Inferior parietal cortex (tissue), 1 donor: ENCODE measurements around the gene GOLGA8A.
"Not testable (repeated sequence)": the region's sequence is repeated elsewhere in the genome, so short reads cannot be mapped to it uniquely, and the experiment has no call there.

ENCODE experiments used
- DNase-seq: peaks from one replicate; pipeline ENCODE4 v3.0.0-alpha.2; 2016; ENCODE audit errors: extremely low spot score

GOLGA8A gene, protein sequence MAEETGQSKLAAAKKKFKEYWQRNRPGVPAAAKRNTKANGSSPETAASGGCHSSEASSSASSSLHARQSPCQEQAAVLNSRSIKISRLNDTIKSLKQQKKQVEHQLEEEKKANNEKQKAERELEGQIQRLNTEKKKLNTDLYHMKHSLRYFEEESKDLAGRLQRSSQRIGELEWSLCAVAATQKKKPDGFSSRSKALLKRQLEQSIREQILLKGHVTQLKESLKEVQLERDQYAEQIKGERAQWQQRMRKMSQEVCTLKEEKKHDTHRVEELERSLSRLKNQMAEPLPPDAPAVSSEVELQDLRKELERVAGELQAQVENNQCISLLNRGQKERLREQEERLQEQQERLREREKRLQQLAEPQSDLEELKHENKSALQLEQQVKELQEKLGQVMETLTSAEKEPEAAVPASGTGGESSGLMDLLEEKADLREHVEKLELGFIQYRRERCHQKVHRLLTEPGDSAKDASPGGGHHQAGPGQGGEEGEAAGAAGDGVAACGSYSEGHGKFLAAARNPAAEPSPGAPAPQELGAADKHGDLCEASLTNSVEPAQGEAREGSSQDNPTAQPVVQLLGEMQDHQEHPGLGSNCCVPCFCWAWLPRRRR

DNA sequence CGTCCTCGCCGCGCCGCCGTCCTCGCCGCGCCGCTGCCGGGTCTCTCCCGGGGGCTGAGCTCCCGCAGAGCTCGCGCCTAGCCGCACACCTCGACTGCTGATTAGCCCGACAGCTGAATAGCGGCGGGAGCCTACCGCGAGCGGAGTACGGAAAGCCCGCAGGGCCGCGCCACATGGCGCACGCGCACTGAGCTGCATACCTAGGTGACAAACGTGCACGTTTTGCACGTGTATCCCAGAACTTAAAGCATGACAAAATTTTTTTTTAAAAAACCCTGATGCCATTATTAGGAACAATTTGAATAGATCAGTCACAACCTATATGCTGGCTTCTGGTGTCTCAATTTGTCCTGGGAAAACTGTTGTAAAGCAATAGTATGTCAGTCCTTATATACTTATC, at the start of gene GOLGA8A:
Gene GOLGA8A, minus strand, starts transcription at position 122 of the 400 bp plus-strand sequence. CDS start 48,117 bp downstream, outside the sequence.
- peak; percentile 79 for DNase-seq

DNA sequence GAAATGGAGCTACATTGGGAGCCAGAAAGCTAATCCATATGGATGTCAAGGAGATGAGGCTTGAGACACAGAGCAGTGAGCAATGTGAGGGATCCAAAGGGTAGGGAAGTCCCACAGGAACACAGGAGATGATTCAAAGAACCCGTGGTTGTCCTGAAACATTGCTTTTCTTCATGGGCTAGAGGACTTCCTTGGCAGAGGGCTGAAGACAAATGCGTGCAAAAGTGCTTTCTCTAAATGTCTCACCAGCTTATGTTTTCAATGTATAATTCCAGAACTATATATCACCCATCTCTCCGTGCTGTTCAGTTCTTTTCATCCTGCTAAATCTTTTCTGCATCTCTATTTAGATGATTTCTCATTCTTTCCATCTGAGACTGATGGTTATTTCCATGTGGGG, 46.0 kb upstream of the GOLGA8A start:
- no peak for DNase-seq

DNA sequence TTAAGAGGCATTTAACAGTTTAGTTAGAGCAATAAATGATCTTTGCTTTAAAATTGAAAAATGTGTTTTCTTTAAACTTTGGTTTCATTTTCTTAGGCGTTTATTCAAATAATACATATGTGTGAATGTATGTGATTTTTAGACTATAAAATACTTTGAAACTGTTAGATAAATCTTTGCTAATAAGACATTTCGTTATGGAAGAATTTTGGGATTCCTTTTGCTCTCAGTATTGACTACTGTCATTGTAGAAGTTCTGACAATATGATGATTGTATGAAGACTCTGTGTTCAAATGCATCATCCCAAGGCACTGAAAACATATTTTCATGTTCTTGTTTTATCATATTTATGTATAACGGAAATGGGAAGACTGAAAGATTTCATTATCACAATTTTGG, 43.8 kb upstream of the GOLGA8A start:
- no peak for DNase-seq

DNA sequence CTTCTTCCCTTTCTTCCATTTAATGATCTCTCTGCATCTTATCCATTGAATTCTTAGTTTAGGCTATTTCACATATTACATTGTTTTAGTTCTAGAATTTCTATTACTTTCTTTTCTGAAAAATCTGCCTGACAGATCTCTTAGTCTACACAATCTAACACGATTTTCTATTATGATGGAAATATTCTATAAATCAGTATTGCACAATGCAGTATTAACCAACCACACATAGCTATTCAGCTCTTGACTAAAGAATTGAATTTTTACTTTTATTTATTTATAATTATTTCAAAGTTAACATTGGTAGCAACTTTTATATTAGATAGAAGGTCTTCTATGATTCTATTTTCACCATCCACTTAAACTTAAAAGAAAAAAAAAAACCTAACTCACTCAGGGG, 36.2 kb upstream of the GOLGA8A start:
- DNase-seq: no peak

DNA sequence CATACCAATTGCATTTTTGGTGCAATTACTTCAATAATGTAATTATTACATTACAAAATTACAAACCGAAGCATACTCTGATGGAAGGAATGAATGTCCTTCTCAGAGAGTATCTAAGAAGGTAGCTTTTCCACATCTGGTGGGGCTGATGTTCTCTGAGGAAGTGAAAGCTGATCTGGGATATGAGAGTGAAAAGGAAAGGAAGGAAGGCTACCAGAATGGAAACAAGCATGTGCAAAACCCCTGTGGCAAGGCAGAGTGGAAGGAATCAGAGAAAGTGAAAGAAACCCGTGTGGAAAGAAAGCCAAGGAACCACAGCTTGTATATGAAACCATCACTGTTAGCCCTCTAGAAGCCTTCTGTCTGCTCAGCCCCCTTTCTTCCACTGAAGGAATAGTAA, 35.3 kb upstream of the GOLGA8A start:
- no peak for DNase-seq

- no peak for DNase-seq
These were observed 33.3 kb upstream of the GOLGA8A start for GRCh38 chr15:34470892-34471291.

GRCh38 chr15:34470091-34470490, 32.5 kb upstream of the GOLGA8A start:
- no peak for DNase-seq

DNA sequence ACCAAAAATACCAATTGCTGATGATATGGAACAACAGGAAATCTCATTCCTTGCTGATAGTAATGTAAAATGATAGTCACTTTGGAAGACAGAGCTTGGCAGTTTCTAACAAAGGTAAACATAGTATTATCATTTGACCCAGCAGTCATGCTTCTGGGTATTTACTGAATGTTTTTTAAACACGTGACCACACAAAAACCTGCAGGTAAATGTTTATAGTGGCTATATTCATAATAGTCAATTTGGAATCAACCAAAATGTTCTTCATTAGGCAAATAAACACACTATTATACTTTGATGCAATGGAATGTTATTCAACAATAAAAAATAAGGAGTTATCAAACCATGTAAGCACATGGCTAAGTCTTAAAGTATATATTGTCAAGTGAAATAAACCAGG, 24.1 kb upstream of the GOLGA8A start:
- DNase-seq: no peak

DNA sequence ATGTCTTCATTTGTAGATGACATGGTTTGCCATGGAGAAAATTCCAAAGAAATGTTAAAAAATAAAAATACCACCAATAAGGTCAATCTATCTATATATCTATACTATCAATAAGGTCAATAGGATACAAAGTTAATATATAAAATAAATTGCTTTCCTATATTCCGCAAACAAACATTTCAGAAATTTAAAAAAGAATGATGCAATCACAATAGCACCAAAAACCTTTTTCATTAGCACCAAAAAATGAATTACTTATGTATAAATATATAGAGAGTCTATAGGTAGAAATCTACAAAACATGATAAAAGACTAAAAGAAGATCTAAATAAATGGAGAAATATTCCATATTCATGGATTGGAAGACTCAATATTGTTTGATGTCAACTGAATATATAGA, 22.8 kb upstream of the GOLGA8A start:
- DNase-seq: no peak

DNA sequence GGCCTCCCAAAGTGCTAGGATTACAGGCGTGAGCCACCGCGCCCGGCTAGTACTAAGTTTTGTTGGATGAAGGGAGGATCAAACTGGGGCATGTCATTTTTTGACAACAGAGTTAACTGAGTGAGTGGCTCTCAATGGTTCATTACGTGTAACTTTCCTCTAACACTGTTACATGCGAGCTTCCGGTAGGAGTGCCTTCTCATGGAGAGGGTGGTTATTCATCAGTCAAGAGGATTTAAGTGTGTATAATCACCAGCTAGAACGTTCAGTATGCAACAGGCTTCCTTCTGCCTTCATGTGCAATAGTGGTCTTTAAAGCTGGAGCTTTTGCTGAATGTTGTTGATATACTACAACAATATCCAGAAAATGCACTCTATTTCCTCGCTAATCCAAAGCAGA, 19.1 kb upstream of the GOLGA8A start:
- no peak for DNase-seq

- no peak for DNase-seq
These were observed 5.3 kb upstream of the GOLGA8A start for GRCh38 chr15:34442891-34443290.

GRCh38 chr15:34439878-34440277, 2.3 kb upstream of the GOLGA8A start:
- no peak for DNase-seq

DNA sequence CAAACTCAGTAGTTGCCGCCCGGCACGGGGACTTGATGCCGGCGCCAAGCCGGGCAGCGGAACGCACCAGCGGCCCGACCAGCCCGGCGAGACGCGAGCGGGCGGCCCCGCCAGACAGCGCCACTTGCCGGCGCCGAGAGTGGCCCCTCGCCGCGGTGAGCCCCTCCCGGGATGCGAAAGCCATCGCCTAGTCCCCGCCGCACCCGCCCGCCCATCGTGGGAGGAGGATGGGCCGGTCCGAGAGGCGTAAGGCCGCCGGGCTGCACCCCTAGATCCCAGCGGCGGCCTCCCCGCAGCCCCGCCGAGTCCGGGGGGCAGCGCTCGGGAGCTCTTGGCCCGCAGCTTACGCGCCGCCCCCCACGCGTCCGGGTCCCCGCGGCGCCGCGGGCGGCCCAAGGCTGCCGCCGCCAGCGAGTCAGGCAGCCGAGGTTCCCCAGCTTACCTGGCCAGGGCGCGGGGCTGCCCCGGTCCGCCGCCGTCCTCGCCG, 609 bp downstream of the GOLGA8A start:
- DNase-seq: no peak

DNA sequence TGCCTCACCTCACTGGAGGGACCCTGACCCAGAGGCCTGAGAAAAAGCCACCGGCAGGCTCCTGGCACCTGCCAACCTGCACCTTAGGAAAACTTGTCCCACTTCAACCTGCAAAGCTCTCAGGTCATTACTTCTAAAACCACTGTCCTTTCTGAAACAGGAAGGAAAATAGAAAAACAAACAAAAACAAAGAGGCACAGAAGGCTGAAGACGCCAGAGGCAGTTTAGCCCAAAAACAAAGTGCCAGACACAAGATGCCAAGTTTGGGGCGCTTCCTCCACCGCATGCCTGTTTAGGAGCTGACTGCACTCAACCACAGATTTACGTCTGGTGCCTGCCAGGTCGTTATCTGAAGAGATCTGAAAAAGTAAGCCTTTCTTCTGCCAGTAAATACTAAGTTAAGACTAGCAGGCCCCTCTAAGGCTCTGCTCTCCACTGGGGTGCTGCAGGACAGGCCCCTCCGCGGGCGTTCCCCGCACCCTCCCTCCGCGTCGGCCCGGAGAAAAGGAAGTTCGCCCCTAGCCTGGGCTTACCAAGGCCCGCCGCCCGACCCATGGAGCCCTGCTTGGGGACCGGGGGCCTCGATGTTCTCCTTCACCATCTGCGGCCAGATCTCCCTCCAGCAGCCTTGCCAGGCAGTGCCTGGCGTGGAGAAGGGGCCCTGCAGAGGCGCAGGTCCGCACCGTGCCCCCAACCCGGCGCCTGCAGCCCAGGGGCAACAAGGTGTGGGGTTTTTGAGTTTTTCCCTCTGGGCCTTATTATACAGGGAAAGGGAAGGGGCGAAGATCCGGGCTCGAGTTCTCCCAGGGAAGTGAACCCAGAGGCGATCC, 1.3 kb downstream of the GOLGA8A start:
- DNase-seq: no peak

GRCh38 chr15:34435658-34436057, 1.9 kb downstream of the GOLGA8A start:
- no peak for DNase-seq

GRCh38 chr15:34434627-34435305, 2.8 kb downstream of the GOLGA8A start:
- no peak for DNase-seq

- DNase-seq: not testable (repeated sequence)
These were observed 3.5 kb downstream of the GOLGA8A start for GRCh38 chr15:34433956-34434626.

DNA sequence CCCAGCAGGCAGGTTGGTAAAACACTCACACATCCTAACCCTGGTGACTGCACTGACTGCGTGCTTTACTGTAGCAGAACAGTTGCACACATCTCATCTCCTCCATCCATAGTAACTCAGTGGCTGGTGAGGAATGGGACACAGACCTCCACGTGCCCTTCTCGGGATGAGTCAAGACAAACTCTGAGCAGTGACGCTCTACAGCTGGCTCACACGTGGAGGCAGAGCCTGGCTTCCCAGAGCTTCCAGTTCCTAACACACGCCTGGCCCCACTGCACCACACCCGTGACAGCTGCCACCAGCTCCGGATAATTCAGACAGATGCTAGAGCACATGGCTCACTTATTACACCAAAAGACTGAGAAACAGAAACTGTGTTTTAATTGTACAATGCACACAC, 7.0 kb downstream of the GOLGA8A start:
- not testable (repeated sequence) for DNase-seq

DNA sequence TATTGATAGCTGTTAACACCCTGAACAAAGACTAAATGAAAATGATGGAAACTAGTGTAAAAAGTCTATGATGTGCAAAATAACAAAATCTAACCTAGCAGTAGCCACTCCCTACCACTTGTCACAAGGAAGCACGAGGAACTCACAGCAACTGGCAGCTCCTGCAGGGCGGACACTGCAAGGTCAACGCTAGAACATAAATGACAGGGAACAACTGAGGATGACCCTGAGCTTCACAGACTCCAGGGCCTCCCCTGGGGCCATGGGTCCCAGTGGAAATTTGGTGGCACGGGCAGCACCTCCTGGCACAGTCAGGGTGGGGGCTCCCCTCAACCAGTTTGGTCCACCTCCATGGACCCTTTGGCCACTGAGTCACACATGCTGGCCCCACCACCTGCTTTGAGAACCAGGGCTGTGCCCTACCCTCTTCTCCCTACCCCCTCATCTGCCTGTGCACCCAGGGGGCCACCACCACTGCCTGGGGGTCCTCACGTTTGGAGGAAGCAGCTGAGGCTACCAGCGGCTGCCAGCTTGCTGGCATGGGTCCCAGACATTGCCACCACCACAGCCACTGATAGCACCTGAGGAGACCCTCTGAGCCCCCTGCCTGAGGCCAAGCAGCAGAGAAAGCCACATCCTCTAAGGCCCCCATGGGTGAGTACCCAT, 14.1 kb downstream of the GOLGA8A start:
- not testable (repeated sequence) for DNase-seq

- DNase-seq: not testable (repeated sequence)
These were observed 16.7 kb downstream of the GOLGA8A start for GRCh38 chr15:34420953-34421352.

DNA sequence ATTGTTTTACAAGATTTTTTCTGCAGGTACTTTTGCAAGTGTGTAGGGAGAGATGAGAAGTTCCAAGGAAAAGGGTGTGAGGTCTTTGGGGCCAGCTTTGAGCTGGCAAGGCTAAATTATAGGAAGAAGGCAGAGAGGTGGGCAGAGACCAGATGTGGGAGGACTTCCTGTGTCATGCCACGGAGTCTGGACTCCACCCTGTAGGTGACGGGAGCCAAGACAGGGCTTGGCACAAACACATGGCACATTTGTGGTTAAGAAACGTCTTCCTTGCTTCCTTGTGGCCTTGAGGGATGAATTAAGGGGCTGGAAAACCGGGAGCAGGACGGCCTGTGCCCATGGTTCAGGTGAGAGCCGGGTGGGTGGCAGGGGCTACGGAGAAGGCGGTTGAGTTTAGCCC, 19.2 kb downstream of the GOLGA8A start:
- DNase-seq: not testable (repeated sequence)
